ENCODE data around the gene GABRD. TPM values are rescaled to one million over a fixed set of nuclear protein-coding genes. Genes with fewer than 3 reads are reported as not detected.
A peak's percentile ranks its signal among the peaks of the same experiment; 100 is the strongest.

Gene GABRD
- total and polyA plus RNA-seq, 2 of the 13 experiments (the other 11 are each of a cell fraction or from before 2014, with no cell fraction given) = not detected

- no peak for TF ChIP-seq ZNF629 (CRISPR knock-in tag; conservative IDR thresholded peaks at IDR 0.05)
- TF ChIP-seq ZNF280B (CRISPR knock-in tag; IDR thresholded peaks at IDR 0.05; ENCODE audit: borderline replicate concordance) = 0 out of 2 replicates have a peak, but pooled peaks have one; percentile 56
- TF ChIP-seq DDIT3 (CRISPR knock-in tag; IDR thresholded peaks at IDR 0.05) = no peak
- TF ChIP-seq PATZ1 (CRISPR knock-in tag; IDR thresholded peaks at IDR 0.05) = peak; percentile 67
- no peak for TF ChIP-seq ZNF597 (CRISPR knock-in tag; IDR thresholded peaks at IDR 0.05)
- no peak for TF ChIP-seq CCAR2 (optimal IDR thresholded peaks at IDR 0.05; ENCODE audit: low read depth, low read length)
- TF ChIP-seq ZFP91 (CRISPR knock-in tag; IDR thresholded peaks at IDR 0.05; ENCODE audit: borderline replicate concordance) = no peak; the same call in 1 of the 2 replicates
- TF ChIP-seq ZNF879 (CRISPR knock-in tag; IDR thresholded peaks at IDR 0.05) = no peak
- TF ChIP-seq ZNF558 (CRISPR knock-in tag; IDR thresholded peaks at IDR 0.05; ENCODE audit: borderline replicate concordance) = no peak
- TF ChIP-seq ZBTB3 (CRISPR knock-in tag; IDR thresholded peaks at IDR 0.05; ENCODE audit: borderline replicate concordance, low read depth) = no peak
- no peak for TF ChIP-seq MED8 (CRISPR knock-in tag; IDR thresholded peaks at IDR 0.05; ENCODE audit: insufficient replicate concordance)
- TF ChIP-seq ZNF616 (CRISPR knock-in tag; IDR thresholded peaks at IDR 0.05; ENCODE audit: low read depth) = peak; percentile 64; the same call in 1 of the 2 replicates
- TF ChIP-seq ZNF607 (CRISPR knock-in tag; IDR thresholded peaks at IDR 0.05; ENCODE audit: borderline replicate concordance) = peak; percentile 44; the same call in 1 of the 2 replicates
- TF ChIP-seq XBP1 (CRISPR knock-in tag; IDR thresholded peaks at IDR 0.05) = no peak
- no peak for TF ChIP-seq BHLHE40 (IDR thresholded peaks at IDR 0.05; ENCODE audit: low read length)
- TF ChIP-seq HOXA9 (CRISPR knock-in tag; IDR thresholded peaks at IDR 0.05; ENCODE audit: borderline replicate concordance) = 0 out of 2 replicates have a peak, but pooled peaks have one; percentile 67
- no peak for TF ChIP-seq ZBTB39 (CRISPR knock-in tag; IDR thresholded peaks at IDR 0.05)
- TF ChIP-seq ZNF557 (CRISPR knock-in tag; IDR thresholded peaks at IDR 0.05) = no peak
- TF ChIP-seq ZNF547 (CRISPR knock-in tag; IDR thresholded peaks at IDR 0.05) = no peak
Measured at GRCh38 chr1:2044510-2045319, 25.6 kb downstream of the GABRD start (continued).

All from HepG2 (cell line).